Measurements from ENCODE around the gene KDM5A.

The KDM5A gene

GRCh38 chr12:233615-233968 lies 155.5 kb downstream of the KDM5A start:
- no peak for DNase-seq (ENCODE audit: low read depth)
- TF ChIP-seq MAX (IDR thresholded peaks at IDR 0.05; ENCODE audit: low read depth, low read length) (no peak), CTCF (IDR thresholded peaks at IDR 0.05; ENCODE audit: low read depth, low read length) (no peak), POLR2A (IDR thresholded peaks at IDR 0.05; ENCODE audit: extremely low read depth, insufficient read length) (no peak), MYC (IDR thresholded peaks at IDR 0.05; ENCODE audit: low read depth, low read length) (no peak)
- no peak overlapping the region for H3K4me3 ChIP-seq (ENCODE audit: low read depth, low read length)

GRCh38 chr12:232731-233614 lies 156.1 kb downstream of the KDM5A start:
- H3K4me3 ChIP-seq (ENCODE audit: low read depth, low read length), result no peak overlapping the region
- peak; percentile 89 for DNase-seq (ENCODE audit: low read depth)
- TF ChIP-seq MYC (IDR thresholded peaks at IDR 0.05; ENCODE audit: low read depth, low read length) (peak; percentile 16; the same call in 1 of the 2 replicates), CTCF (IDR thresholded peaks at IDR 0.05; ENCODE audit: low read depth, low read length) (no peak), POLR2A (IDR thresholded peaks at IDR 0.05; ENCODE audit: extremely low read depth, insufficient read length) (no peak), MAX (IDR thresholded peaks at IDR 0.05; ENCODE audit: low read depth, low read length) (peak; percentile 81)

GRCh38 chr12:230925-231671 lies 158.0 kb downstream of the KDM5A start:
- H3K4me3 ChIP-seq (ENCODE audit: low read depth, low read length), result no peak overlapping the region
- DNase-seq (ENCODE audit: low read depth), result no peak
- no peak for TF ChIP-seq CTCF (IDR thresholded peaks at IDR 0.05; ENCODE audit: low read depth, low read length)
- TF ChIP-seq POLR2A (IDR thresholded peaks at IDR 0.05; ENCODE audit: extremely low read depth, insufficient read length), result no peak
- TF ChIP-seq MAX (IDR thresholded peaks at IDR 0.05; ENCODE audit: low read depth, low read length), result no peak
- TF ChIP-seq MYC (IDR thresholded peaks at IDR 0.05; ENCODE audit: low read depth, low read length), result no peak
